Transverse colon (tissue), 4 donors: ENCODE data around the gene MSI2.

Experiments
- CTCF ChIP-seq, 5 experiments: fragments of 200-600 bp in 3 of 5; fragments of 450-650 bp in 2 of 5; sonication (generic) in 3 of 5; IDR thresholded peaks; 1 replicate in 2 of 5; 2 replicates in 3 of 5; pipeline ENCODE4 v1.5.1; 2016 to 2017; ENCODE audit warnings: antibody characterized with exemption in 5 of 5, inconsistent platforms in 3 of 5, mild to moderate bottlenecking in 2 of 5, moderate library complexity in 1 of 5
- POLR2AphosphoS5 ChIP-seq, 3 donors: sonication (generic); formaldehyde crosslinking; IDR thresholded peaks; one replicate each; pipeline ENCODE4 v1.6.1; 2016; ENCODE audit warnings: antibody characterized with exemption in 3 of 3

- TF ChIP-seq CTCF (IDR thresholded peaks at IDR 0.05) = no peak
- TF ChIP-seq POLR2AphosphoS5 (IDR thresholded peaks at IDR 0.05) = no peak
Observed at GRCh38 chr17:57335195-57335792, 79.0 kb downstream of the MSI2 start.
